ENCODE data around the gene PTPRN2. TPM values are rescaled to one million over a fixed set of nuclear protein-coding genes. Genes with fewer than 3 reads are reported as not detected.

PTPRN2 gene
- total RNA-seq, 1 experiment from 2014 or later = 4.4 TPM

DNA sequence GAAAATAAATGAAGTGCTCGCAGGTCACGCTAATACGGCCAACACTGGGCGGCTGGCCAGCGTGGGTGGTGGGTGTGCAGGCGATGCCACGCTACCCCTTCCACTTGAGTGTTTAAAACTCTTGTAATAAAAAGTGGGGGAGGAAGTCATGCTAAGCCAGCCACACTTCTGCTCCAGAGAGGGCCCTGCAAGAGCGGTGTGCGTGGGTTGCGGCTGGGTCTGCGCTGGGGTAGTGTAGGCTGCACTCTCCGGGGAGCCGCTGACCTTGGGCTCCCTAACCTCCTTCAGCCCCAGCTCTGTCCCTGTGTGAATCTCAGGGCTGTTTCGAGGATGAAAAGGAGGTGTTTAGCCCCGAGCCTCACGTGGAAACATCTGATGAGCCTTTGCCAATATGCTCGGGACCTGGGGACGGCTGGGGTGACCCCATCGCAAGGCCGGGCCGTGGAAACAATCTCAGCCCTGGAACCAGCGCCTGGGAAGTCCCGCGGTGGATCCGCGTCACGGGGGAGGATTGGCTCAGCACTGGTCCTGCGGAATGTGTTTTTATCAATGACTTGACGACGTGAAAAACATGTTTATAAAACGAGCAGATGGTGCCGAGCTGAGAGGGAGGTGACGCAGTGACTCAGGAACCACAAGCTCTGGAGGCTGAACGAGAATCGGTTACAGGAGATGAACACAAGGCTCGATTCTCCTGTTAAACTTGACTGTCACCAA, 972.4 kb downstream of the PTPRN2 start:
- DNase-seq (ENCODE audit: low spot score) = no peak

GRCh38 chr7:157614457-157615020, 973.1 kb downstream of the PTPRN2 start:
- DNase-seq (ENCODE audit: low spot score) = no peak

DNA sequence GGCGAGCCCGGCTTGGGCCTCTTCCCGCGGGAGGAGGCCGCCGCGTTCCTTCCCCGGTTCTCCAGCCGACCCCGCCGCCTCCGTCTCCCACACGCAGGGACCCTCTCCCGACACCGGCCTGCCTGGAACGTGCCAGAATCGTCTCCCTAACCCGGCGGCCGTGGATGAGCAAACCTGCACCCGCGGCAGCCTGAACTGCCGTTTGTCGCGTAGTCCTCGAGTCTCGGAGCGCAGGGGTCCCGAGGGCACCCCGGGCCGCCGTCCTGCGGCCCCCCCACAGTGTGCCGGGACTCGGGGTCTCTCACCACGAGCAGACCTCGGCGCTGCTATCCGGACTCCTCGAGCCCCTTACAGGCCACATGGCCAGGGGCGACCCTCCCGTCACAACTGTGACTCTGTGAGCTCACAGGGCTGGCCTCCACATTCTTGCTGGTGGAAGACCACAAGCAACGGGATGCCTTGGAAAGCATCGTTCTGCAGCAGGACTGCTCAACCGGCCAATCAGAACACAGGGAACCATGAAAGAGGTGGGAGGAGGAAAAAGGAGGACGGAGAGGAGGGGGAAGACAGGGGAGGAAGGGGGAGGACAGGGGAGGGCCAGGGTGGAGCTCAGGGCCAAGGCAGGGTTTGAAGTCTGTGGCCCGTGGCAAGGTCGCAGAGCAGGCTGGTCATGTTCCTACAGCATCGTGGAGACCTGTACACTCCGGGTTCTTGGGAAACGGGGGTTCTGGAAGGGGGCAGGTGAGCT, 973.9 kb downstream of the PTPRN2 start:
- no peak for DNase-seq (ENCODE audit: low spot score)

DNA sequence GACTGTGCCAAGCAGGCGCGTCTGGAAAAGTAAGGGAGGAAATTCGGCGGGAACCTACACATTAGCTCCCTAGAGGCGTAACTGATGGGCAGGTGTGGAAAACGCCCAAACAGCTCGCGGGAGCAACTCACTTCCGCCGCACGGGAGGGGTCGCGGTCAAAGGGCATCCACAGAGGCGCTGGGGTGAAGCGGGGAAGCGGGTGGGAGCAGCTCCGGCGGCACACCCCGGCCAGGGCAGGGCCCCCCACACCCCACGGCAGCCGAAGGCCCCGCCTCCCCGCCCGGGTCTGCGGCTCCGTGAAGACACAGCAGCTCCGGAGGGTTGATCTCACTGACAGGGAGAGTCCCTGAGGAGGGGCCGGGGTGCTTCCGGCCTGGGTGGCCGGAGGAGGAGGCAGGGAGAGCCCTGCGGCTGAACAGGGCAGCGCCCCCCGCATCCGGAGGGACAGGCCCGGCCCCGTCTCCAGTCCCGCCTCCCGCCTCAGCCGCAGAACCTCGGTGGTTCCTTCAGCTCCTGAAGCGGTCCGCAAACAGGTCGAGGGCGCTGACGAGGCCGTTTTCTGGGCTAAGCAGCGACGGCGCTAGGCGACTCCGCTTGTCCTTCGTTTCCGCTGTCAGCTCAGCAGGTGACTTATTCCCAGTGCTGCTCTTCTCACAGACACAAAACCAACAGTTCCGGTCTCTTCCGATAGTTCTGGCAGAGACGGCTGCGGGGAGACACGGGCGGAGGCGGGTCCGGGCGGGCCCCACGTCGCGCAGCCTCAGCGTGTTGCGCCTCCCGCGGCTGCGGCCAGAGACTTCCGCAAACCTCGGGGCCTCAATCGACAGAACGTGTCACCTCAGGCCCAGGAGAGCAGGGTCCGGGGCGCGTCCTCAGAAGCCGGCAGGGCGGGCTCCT, 974.7 kb downstream of the PTPRN2 start:
- DNase-seq (ENCODE audit: low spot score) = no peak

DNA sequence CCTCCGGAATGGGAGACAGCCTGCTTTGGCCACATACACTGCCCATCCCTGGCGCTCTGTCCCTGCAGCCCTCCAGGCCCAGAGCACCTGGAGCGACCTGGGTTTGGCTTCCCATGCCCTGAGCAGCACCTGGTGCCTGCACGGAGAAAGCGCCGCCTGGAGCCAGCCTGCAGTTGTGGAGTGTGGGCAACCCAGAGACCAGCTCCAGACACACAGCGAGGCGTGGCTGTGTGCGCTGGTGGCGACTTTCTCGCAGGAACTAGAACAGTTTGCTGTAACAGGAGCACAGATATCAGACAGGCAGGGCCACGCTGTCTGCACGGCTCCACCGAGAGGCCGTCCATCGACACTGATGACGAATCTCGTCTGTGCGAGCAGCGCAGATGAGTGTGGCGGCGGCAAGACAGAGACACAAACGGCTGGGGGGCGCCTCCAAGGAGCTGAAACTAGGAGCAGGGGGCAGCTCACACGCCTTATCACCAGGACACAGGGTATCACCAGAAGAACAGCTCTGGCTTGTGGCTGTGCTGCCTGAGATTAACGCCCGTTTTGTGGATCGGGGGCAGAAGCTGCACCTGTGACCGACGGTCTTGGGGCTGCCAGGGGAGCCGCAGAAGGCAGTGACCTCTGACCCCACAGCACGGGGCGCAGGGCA, 975.5 kb downstream of the PTPRN2 start:
- no peak for DNase-seq (ENCODE audit: low spot score)

DNA sequence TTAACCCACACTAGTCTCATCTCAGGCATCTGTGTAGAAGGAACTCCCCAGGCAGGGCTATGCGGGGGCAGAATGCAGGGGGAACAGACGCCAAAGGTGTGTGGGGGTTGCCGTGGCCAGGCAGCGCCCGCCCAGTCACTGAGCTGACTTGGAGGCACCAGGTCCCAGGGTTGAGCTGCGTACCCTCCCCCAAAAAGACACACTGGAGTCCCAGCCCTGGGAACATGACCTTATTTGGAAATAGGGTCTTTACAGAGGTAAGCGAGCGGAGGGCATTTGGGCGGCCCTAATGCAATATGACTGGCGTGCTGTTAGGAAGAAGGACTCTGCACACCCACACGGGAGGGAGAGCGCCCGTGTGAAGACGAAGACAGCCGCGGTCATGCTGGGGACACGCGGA, 976.3 kb downstream of the PTPRN2 start:
- DNase-seq (ENCODE audit: low spot score) = no peak

DNA sequence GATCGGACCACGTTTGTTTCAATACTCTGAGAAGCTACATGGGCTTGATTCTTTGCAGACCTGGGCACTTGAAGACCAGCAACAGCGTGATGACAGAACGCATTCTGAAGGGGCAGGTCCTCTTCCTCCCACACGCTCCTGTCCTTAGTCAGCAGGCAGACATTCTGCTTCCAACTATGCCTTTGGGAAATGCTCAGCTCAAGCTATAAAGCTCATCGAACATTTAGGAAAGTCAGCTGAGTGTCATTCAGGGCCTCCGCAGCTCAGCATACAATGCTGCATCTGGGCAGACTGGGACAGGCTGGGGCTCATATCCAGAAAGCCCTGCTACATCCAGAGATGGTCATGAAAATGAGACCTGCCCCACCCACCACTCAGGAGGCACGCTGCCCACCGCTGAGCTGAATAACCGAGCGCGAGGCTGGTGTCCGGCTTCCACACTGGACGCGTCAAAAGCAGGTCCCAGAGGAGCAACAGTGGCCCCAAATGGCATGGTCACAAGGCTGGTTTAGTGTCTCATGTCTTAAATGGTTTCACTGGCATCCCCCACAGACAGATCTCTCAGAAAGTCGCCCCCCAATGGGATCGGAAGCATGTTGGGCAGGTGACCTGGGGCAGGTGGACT, 976.8 kb downstream of the PTPRN2 start:
- no peak for DNase-seq (ENCODE audit: low spot score)

DNA sequence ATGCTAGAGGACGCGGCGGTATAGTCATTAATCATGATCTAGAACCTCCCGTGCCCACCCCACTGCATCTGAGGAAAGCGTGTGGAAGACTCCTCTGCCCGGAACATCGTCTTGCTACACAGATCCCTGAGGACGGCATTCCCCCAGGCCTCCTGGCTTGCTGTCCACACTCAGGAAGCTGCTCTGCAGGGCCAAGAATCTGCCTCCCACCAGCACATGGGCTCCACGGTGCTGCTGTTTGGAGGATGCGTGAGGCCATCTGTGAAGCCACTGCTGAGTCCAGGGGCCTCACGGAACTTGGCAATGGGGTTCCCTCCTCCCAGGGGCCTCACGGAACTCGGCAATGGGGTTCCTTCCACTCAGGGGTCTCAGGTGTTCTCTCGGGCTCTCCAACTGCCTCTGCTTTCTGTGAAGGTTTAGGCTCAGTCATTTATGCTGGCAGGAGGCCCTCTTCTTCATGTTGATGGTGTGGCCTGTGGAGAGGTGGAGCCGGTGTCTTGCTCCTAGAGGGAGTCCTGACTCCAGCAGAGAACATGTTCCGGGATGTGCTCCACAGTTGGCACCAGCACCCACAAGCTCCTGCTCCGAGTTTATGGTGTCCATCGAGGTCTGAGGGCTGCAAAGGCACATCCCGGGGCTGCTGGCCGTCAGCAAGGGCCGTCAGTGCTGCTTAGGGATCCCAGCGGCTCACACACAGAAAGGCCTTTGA, 977.5 kb downstream of the PTPRN2 start:
- no peak for DNase-seq (ENCODE audit: low spot score)

DNA sequence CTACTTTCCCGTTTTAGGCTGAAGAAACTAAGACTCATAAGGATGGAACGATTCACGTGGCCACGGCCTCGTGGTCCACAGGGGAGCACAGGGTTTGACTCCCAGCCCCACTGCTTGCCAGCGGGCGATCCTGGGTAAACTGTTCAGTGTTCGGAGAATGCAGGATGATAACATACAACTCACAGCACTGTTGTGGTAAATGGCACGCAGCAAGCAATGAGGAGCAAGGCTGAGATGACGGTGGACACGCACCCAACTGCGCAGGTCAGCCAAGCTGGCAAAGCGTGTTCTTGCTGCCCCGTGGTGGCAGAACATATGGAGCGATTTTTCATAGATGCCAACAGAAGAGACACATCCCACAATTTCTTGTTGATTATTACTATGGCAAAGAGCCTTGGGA, 978.1 kb downstream of the PTPRN2 start:
- no peak for DNase-seq (ENCODE audit: low spot score)

GRCh38 chr7:157607218-157607617, 980.4 kb downstream of the PTPRN2 start:
- no peak for DNase-seq (ENCODE audit: low spot score)

DNA sequence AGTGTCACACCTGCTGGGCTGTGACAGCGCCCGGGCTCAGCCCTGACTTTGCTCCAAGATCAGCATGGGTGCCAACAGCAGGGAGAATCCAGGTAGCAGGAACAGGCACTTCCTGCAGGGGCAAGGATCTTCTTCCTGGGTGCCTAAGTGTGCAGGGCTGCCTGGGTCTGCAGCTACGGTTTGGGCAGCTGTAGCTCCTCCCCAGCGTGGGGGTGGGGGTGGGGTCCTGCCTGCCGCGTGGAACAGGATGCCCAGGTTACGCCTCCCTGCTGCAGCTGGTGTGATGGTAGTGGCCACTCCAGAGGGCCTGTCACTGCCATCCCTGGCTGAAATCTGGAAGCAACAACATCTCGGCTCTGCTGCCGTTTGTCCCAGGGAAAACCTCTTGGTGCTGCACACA, 981.5 kb downstream of the PTPRN2 start:
- no peak for DNase-seq (ENCODE audit: low spot score)

GRCh38 chr7:157605638-157606037, 982.0 kb downstream of the PTPRN2 start:
- no peak for DNase-seq (ENCODE audit: low spot score)

DNA sequence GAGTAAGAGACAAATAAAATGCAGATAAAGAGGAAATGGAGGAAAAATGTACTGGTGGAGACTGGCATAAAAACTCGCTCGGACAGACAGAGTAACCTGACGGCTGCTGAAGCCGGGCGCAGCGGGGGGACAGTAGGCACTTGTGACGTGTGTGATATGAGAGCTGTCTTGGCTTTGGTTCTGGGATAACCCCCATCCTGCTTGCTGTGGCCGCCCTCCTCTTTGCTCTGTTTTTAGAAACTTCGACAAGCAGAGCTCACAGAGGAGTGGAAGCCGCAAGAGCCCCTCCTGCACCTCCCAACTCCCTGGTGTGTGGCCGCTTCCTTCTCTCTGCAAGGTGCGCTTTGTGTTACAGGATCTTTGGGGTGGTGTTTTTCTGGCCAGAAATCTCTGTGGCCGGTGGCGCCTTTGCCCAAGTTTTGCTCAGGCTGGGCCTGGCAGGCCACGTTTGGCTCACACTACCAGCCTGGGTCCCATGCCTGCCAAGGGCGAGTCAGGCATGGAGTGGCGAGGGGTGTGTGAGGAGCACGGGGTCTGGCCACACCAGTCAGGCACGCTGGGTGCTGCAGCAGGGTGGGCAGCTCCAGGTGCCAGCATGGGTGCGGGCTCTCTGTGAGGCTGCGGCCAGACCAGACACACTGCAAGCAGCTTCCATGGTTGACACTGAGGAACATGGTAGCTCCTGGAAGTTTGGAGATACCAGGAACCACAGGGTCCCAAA, 982.8 kb downstream of the PTPRN2 start:
- no peak for DNase-seq (ENCODE audit: low spot score)

GRCh38 chr7:157603716-157604115, 983.9 kb downstream of the PTPRN2 start:
- no peak for DNase-seq (ENCODE audit: low spot score)

DNA sequence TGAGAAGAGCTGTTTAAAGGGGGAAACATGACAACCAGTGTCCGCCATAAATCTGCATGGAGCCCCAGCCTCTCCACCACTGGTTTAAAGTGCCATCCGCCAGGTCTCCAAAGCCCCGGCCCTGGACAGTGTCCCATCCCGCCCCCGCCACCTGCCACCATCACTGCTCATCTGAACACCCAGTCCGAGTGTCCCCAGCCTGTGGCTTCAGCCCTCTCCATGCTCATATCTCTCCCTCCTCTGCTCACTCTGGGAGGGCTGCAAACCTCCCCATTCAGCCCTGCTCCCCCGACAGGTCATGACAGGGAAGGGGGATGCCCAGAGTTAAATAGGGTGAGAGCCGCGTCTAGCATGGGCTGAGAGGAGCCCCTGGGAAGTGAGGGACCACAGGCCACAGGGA, 984.6 kb downstream of the PTPRN2 start:
- no peak for DNase-seq (ENCODE audit: low spot score)

GRCh38 chr7:157602581-157602980, 985.0 kb downstream of the PTPRN2 start:
- DNase-seq (ENCODE audit: low spot score) = no peak

GRCh38 chr7:157602156-157602555, 985.5 kb downstream of the PTPRN2 start:
- DNase-seq (ENCODE audit: low spot score) = no peak

DNA sequence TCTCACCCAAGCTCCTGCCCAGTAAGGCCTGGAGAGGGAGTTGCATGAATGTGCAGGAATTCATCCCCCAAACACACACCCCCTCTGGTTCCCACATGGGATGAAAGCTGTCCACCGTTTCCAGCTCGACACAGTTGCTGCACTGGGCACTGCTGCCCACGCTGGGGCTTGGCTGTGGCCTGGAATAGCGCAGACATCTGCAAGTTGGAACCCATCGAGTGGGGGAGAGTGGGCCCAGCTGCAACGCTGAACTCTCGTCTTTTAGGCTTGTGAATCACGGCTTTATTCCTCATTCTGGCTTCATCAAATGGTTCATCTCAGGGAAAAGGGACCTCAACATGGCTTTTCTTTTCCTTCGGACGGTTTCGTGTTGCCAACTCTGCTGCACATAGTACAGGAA, 986.1 kb downstream of the PTPRN2 start:
- DNase-seq (ENCODE audit: low spot score) = no peak

GRCh38 chr7:157599491-157599890, 988.1 kb downstream of the PTPRN2 start:
- no peak for DNase-seq (ENCODE audit: low spot score)

GRCh38 chr7:157597562-157597961, 990.1 kb downstream of the PTPRN2 start:
- no peak for DNase-seq (ENCODE audit: low spot score)
